ENCODE measurements around the gene GALNT11. TPM values are rescaled to one million over a fixed set of nuclear protein-coding genes. Genes with fewer than 3 reads are reported as not detected.
"Not testable (repeated sequence)": the region's sequence is repeated elsewhere in the genome, so short reads cannot be mapped to it uniquely, and the experiment has no call there.

GALNT11 gene
- total RNA-seq, 2 donors from 2014 or later = 16.3 to 21.0 TPM

DNA sequence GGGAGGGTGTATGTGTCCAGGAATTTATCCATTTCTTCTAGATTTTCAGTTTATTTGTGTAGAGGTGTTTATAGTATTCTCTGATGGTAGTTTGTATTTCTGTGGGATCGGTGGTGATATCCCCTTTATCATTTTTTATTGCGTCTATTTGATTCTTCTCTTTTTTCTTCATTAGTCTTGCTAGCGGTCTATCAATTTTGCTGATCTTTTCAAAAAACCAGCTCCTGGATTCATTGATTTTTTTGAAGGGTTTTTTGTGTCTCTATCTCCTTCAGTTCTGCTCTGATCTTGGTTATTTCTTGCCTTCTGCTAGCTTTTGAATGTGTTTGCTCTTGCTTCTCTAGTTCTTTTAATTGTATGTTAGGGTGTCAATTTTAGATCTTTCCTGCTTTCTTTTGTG lies 37.7 kb downstream of the GALNT11 start:
- ATAC-seq; DNase-seq; intact Hi-C loops (cut with DNase I, micrococcal nuclease): not testable (repeated sequence)

DNA sequence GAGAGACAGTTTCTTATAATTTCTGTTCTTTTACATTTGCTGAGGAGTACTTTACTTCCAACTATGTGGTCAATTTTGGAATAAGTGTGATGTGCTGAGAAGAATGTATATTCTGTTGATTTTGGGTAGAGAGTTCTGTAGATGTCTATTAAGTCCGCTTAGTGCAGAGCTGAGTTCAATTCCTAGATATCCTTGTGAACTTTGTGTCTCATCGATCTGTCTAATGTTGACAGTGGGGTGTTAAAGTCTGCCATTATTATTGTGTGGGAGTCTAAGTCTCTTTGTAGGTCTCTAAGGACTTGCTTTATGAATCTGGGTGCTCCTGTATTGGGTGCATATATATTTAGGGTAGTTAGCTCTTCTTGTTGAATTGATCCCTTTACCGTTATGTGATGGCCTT lies 38.3 kb downstream of the GALNT11 start:
- DNase-seq; intact Hi-C loops (cut with DNase I, micrococcal nuclease); ATAC-seq: not testable (repeated sequence)

DNA sequence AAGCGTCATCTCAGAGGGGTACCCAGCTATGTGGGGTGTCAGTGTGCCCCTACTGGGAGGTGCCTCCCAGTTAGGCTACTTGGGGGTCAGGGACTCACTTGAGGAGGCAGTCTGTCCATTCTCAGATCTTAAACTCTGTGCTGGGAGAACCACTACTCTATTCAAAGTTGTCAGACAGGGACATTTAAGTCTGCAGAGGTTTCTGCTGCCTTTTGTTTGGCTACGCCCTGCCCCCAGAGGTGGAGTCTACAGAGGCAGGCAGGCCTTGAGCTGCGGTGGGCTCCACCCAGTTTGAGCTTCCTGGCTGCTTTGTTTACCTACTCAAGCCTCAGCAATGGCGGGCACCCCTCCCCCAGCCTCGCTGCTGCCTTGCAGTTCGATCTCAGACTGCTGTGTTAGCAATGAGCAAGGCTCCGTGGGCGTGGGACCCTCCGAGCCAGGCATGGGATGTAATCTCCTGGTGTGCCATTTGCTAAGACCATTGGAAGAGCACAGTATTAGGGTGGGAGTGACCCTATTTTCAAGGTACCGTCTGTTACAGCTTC lies 40.4 kb downstream of the GALNT11 start:
- intact Hi-C loops (cut with DNase I, micrococcal nuclease); ATAC-seq; DNase-seq: not testable (repeated sequence)

DNA sequence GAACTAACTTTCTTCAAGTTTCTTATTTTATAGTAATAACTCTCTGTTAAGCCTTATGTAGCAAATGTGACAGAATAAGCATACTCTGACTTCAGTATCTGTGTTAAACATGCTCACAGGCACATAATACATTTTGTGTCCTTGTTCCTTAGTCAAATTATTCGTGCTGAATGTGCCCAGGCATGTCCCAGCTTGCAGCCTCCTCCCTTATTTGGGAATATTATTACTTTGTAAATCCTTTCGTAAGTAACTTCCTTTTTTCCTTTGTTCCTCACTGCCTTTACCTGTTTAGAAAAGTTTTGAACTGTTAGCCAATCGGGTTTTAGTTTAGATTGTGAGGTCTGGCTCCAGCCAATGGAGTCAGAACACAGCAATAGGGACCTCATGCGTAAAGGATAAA lies 46.9 kb downstream of the GALNT11 start:
- intact Hi-C loops (cut with DNase I, micrococcal nuclease) = no loop called here
- no peak for ATAC-seq
- no peak for DNase-seq

DNA sequence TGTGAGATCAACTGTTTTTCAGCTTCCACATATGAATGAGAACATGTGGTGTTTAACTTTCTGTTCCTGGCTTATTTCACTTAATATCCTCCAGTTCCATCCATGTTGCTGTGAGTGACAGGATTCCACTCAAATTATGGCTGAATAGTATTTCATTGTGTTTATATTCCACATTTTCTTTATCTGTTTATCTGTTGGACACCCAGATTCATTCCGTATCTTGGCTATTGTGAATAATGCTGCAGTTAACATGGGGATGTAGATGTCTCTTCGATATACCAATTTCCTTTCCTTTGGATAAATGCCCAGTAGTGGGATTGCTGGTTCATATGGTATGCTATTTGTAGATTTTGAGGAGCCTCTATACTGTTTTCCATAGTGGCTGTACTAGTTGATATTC lies 47.9 kb downstream of the GALNT11 start:
- intact Hi-C loops (cut with DNase I, micrococcal nuclease) = no loop called here
- no peak for ATAC-seq
- DNase-seq = no peak

DNA sequence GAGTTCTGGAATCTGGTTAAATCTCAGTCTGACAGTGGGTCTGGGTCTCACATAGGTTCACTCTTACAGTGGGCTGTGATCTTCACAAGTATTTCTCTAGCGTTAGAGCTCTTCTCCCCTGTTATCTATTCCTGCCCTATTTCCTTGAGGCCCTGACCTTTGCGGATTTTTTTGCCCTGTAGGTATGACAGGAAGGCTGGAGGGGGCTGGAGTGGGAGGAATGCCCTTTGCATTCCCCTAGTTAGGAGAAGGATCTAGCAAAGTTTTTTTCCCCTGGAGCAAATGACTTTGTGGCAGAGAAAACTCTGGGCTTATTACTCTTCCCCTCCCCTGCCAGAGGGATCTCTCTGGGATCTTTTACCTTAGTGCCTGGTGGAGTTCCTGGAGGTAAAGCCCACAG lies 49.2 kb downstream of the GALNT11 start:
- no peak for DNase-seq
- no peak for ATAC-seq
- intact Hi-C loops (cut with DNase I, micrococcal nuclease) = no loop called here

DNA sequence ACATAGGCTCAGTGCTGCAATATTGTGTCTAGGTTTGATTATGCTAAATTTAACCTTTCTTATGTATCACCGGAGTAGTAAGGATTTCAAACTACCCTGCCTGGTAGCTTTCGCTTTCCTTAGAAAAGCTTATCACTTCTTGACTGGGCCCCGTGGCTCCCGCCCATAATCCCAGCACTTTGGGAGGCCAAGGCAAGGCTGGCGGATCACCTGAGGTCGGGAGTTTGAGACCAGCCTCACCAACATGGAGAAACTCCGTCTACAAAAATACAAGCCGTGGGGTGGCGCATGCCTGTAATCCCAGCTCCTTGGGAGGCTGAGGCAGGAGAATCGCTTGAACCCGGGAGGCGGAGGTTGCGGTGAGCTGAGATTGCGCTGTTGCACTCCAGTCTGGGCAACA lies 49.9 kb downstream of the GALNT11 start:
- intact Hi-C loops (cut with DNase I, micrococcal nuclease); ATAC-seq; DNase-seq: not testable (repeated sequence)

DNA sequence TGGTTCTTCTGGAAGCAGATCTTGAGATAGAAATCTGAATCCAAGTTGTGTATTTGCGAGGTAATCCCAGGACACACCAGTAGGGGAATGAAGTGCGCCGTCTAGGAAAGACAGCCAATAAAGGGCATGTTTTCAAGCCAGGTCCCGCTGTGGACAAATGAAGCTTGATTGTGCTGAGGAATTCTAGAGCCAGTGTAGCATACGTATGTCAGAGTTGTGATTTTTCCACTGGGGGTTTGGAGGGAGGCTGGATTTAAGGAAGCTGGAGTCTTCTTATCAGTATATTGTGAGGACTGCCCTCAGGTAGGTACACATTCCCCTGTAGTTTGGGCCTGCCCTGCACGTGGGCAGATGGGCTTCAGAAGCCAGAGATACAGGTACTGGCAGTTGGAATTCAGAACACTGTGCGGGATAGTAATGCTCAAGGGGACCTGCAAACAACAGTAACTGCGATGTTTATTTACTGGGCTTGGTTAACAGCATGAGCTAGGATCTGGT lies 50.9 kb downstream of the GALNT11 start:
- peak; percentile 34 to 43 for DNase-seq
- intact Hi-C loops (cut with DNase I, micrococcal nuclease) = no loop called here
- ATAC-seq = peak; percentile 82

DNA sequence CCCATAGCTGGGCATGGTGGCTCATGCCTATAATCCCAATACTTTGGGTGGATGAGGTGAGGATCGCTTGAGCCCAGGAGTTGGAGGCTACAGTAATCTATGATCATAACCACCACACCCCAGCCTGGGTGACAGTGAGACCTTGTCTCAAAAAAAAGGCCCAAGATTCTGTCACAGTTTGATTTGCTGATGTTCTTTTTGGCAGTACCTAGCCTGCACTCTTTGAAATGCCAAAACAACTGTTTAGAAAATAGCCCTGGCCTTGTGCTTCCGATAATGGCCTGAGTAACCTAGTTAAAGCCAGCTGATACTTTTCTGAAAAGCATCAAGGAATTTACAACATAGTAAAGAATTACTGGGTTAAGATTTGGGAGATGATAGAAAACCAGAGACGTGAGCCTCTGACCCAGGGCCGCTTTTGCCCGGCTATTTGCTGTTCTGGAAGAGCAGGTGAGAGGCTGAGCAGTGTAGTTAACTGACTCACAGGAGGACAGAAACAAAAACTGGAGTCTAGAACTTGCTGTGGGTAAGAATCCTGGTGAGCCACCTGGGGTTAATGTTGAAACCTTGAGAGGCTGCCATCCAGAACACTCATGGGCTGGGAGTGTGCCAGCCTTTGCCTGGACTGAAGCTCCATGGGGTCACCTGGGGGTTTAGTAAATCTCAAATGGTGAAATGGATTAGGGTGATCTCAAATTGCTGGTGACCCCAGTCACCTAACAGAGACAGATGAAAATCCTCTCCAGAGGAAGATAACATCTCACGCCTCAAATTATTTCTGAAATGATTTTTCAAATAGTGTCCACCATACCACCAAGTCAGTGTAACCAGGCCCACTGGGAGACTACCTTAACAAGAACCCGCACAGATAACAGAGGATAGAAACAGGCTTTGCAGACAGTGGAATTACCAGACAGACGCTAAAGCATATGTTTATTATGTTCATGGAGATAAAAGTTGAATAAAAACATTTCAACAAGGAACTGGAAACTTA lies 51.8 kb downstream of the GALNT11 start:
- intact Hi-C loops (cut with DNase I, micrococcal nuclease) = no loop called here
- DNase-seq (no peak), ATAC-seq (peak; percentile 36)

DNA sequence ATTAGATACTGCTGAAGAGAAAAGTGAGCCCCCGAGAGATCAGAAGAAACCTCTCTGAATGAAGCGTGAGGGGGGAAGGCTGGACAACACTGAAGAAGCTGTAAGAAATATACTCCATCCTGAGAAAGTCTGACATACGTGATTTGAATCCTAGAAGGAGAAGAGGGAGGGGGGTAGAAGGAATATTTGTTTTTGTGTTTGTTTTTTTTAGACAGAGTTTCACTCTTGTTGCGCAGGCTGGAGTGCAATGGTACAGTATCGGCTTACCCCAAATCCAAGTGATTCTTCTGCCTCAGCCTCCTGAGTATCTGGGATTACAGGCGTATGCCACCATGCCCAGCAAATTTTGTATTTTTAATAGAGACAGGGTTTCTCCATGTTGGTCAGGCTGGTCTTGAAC lies 52.6 kb downstream of the GALNT11 start:
- intact Hi-C loops (cut with DNase I, micrococcal nuclease) = no loop called here
- ATAC-seq (no peak), DNase-seq (no peak)

DNA sequence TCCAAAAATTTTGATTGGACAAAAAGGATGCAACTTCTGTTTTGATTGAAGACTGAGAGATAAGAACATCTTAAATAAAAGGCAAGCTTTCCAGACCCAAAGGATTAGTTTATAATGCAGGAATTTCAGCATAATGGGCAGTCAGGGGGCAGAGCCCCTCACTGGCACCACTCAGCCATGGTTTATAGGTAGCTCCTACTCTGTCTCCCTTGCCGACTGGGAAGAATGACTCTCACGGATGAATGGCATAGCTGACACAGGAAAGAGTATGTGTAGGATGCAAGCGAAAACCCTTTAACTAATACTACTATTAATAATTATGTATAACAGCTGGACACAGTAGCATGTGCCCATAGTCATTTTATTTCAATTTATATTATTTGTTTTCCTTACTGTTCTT lies 53.3 kb downstream of the GALNT11 start:
- ATAC-seq (no peak), DNase-seq (no peak)
- intact Hi-C loops (cut with DNase I, micrococcal nuclease) = no loop called here

DNA sequence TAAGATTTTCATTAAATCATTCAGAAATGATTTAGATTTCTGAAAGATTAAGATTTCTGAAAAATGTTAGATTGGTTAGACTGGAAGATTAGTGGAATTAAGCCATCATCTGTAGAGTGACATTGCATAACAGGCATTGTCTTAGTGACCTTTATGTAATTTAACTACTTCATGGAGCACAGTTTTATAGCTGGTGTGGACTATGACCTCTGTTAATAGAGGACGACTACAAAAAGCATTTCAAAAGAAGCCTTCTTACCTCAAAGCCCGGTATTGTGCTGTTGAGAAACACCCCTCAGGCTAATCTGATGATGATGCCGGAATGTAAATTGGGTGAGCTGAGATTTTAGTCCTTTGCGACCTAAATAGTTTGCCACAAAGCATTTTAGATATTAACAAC lies 55.6 kb downstream of the GALNT11 start:
- DNase-seq (no peak), ATAC-seq (peak; percentile 72)
- intact Hi-C loops (cut with DNase I, micrococcal nuclease) = no loop called here

DNA sequence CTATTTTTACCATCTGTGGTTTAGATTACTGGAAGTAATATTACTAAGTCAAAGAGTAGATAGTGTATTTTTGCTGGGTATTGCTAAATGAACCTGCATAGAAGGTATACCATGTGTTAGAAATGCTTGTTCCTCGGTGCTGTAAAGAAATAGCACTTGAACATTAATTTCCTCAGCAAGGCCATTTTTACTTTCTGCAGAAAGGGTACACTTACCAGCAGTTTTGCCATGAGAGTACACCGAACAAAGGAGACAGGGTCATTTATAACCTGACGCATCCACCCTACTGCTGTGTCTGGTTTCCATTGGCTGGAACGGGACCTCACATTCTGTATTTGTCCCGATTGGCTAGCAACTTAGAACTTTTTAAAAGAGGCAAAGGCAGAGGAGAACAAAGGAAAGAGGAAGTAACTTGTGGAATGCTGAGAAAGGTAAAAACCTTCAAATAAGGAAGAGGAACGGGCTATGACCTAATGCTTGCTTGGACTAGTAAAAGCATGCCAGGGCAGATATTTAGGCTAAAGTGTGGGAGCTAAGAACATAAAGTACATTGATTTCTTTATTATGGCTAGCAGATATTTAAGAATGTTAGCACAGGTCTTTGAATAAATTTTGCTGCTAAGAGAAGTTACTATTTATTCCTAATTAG lies 56.7 kb downstream of the GALNT11 start:
- ATAC-seq = peak; percentile 37
- intact Hi-C loops (cut with DNase I, micrococcal nuclease); DNase-seq: not testable (repeated sequence)

DNA sequence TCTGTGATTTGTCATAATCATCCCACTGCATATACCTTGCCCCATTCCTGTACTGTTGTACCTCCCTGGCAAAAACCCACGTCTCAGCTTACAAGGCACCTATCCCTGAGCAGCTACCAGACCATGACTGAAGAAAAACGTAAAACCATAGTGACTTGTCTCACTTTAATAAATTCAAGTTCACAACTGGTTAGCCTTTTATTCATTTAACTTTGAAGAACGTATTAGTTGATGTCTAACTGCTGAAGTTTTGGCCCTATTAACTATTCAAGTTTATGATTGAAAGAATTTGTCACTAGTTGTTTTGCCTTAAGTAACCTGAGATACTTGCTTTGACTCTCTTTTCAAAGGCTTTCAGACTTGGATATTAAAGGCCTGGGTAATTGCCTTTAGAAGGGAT lies 59.7 kb downstream of the GALNT11 start:
- intact Hi-C loops (cut with DNase I, micrococcal nuclease) = no loop called here
- DNase-seq (no peak), ATAC-seq (no peak)

DNA sequence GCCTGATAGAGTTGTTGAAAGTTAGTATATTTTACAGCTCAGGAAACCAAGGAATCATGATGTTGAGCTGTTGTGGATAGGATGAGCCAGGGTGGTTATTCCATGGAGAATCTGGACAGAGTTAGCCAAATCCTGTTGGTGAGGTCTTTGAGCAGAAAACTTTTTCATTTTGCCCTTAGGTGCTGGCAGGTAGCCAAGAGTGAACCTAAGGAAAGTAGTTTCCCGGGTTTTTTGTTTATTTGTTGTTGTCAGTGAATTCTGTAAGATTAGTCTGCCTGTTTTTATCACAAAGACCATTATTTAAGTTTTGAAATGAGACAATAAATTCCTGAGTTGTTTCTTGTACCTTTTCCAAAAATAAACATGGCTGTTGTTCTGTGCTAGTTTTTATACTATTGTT lies 61.0 kb downstream of the GALNT11 start:
- no peak for ATAC-seq
- no peak for DNase-seq
- intact Hi-C loops (cut with DNase I, micrococcal nuclease) = no loop called here

DNA sequence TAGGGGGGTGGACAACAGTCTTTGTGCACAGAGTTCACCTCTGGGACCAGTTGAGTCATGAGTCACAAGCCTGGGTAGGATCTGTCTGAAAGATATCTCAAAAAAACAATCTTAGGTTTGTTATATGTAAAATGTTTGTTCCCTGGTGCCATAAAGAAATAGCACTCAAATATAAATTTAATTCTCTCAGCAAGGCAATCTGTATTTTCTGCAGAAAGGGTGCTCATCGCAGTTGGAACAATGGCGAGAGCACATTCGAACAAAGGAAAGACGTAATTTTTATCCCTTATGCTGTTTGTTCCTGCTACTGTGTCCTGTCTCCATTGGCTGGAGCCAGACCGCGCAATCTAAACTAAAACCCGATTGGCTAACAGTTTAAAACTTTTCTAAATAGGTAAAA lies 63.7 kb downstream of the GALNT11 start:
- DNase-seq = no peak
- ATAC-seq = no peak
- intact Hi-C loops (cut with DNase I, micrococcal nuclease) = no loop called here

DNA sequence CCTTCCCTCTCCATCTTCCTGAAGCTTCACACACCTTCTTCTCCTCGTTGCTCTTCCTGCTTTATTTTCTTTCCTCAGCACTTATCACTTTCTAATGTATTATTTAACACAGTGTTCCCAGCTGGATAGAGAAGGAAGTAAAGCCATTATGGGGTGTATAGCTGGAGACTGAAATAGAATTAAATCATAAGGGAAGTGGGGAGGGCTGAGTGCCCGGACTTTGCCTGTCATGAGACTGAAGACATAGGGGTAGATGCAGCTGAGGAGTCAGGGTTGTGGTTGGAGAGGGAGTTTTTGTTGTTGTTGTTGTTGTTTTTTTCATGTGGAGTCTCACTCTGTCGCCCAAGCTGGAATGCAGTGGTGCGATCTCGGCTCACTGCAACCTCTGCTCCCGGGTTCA lies 65.3 kb downstream of the GALNT11 start:
- ATAC-seq = no peak
- intact Hi-C loops (cut with DNase I, micrococcal nuclease) = no loop called here
- no peak for DNase-seq

DNA sequence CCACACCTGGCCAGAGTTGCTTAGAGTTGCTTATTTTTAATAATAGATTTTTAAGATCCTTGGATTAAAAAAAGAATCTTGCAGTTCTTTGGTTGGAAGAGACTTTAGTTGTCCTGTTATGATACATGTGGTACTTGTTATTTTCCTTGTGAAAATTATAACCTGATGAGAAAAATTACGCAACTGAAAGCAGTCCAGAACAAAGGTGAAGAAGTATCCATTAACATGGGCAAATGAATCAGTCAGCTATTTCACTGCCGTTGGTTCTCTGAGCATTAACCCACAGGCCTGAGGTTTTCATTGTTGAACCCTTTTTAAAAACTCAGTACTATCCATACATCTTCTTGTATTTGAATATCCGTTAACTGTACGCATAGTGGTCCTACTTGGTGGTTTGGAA lies 68.2 kb downstream of the GALNT11 start:
- ATAC-seq = no peak
- no peak for DNase-seq
- intact Hi-C loops (cut with DNase I, micrococcal nuclease) = no loop called here

DNA sequence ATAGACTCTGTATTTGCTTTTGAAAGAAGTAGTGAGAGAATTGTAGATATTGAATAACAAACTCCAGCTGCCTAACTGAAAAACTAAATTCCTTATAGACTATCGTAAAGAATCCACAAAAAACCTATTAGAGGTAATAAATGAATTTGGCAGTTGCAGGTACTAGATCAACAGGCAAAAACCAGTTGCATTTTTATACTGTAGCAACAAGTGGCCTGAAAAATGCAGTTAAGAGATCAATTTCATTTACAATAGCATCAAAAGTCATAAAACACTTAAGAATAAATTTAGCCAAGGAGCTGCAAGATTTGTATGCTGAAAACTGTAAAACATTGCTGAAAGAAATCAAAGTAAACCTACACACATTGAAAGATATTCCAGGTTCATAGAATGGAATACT lies 70.3 kb downstream of the GALNT11 start:
- ATAC-seq (no peak), DNase-seq (no peak)
- intact Hi-C loops (cut with DNase I, micrococcal nuclease) = no loop called here

DNA sequence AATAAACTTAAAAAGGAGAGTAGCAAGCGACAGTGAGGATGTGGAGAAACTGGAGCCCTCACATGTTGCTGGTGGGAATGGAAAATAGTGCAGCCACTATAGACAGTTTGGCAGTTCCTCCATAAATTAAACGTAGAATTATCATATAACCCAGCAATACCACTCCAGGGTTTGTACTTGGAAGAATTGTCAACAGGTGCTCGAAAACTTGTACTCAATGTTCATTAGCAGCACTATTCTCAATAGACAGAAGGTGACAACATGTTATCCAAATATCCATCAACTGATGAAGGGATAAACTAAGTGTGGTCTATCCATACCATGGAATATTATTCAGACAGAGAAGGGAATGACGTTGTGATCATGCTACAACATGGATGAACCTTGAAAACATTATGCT lies 71.9 kb downstream of the GALNT11 start:
- DNase-seq (no peak), ATAC-seq (no peak)
- intact Hi-C loops (cut with DNase I, micrococcal nuclease) = no loop called here

Data from left colon (tissue), 2 donors.